GM18499 (cell line): ENCODE results near the gene COX7A2L.
"Not testable (repeated sequence)": the region's sequence is repeated elsewhere in the genome, so short reads cannot be mapped to it uniquely, and the experiment has no call there.

Source experiments
- ATAC-seq: cut with Tn5 transposase; IDR thresholded peaks from one replicate; pipeline ENCODE4 v1.9.1; 2021; ENCODE audit warnings: moderate number of reproducible peaks; ENCODE audit not compliant: insufficient read depth, unreplicated experiment

The COX7A2L gene, protein sequence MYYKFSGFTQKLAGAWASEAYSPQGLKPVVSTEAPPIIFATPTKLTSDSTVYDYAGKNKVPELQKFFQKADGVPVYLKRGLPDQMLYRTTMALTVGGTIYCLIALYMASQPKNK

DNA sequence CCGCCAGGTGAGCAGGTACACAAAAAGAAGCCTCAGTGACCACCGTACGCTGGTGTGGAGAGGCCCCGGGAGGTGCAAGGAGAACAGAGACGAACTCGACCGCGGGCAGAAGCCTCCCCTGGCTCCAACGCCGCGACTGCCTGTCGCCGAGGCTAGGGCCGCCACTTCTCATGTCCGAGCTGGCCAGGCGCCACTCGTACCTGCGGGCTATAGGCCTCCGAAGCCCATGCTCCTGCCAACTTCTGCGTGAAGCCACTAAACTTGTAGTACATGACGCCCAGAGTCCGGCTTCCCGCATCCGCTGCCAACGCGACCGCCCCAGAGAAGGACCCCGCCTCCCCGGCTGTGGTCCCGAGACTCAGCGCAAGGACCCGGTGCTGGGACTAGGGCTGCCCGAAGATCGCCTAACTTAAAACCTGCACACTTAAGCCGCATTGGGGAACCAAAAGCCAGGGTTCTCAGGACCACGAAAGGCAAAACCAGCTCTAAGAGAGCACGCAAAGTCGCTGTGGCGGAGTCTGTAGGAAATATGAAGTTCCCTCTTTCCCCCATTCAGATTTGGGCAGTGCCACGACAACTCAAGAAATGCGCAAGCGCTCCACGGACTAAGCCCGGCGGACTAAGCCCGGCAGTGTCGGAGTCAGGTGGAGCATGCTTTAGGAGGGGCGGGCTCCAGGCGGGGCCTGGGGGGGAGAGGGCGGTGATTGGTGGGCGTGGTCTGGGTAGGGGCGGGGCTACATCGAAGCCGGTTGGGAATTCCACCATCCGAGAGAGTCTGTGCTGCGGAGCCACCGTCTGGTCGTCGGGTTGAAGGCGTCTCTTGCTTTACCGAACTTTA is at the start of gene COX7A2L:
COX7A2L (minus strand) TSS at position 328 of the 838 bp plus-strand sequence; CDS start at position 272, 56 bp downstream.
- ATAC-seq = peak; percentile 75

DNA sequence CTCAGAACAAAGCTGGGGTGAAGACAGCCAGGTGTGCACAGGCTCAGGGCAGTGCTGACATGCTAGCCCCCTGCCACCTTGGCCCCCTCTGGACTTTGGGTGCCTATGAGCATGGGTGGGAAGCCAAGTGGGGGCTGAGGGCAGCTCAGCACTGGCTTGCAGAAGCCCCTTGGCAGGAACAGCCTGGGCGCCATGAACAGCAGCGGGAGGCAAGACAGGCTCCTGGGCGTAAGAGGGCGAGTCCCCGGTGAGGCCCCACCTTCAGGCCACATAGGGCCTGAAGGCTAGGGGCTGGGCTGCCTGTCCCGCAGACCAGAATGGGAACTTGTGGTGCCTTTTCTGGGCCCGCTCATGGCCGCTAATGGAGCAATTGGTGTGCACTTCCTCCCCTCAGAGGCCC is 47.0 kb upstream of the COX7A2L start:
- ATAC-seq = no peak

DNA sequence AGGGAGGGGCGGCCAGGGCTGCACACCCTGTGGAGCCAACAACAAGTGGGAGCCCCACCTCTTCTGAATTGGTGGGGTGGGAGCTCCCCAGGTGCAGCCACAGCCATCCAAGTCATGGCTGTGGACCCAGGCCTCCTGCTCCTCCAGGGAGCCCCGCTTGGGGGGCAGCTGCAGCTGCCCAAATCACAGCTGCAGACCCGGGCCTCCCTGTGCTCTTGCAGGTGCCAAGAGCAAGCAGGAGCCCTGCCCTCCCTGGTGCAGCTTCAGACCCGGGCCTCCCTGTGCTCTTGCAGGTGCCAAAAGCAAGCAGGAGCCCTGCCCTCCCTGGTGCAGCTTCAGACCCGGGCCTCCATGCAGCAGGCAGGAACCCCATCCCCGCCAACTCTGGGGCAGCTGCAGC is 46.5 kb upstream of the COX7A2L start:
- no peak for ATAC-seq

DNA sequence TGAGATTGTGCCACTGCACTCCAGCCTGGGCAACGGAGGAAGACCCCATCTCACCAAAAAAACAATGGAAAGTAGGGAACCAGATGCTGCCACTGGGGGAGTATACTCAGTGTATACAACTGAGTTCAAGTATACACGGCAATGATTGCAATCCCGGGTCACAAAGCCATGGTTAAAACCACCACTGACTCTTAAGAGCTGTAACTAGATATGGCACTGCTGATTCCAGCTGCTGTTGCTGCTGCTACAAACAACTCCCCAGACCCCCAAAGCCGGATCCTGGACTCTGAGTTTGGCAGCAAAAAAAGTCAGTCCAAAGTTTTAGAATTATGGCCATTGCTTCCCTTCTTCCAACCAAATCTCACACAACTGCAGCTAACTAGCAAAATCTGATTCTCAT is 43.7 kb upstream of the COX7A2L start:
- no peak for ATAC-seq

DNA sequence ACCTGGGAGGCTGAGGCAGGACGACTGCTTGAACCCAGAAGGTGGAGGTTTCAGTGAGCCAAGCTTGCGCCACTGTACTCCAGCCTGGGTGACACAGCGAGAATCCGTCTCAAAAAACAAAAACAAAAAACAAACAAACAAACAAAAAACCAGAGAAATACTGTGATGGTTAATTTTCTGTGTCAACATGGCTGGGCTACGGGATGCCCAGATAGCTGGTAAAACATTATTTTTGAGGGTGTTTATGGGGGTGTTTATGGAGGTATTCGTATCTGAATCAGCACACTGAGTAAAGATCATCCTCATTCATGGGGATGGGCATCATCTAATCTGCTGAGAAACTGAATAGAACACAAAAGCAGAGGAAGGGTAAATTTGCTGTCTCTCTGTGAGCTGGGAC is 40.8 kb upstream of the COX7A2L start:
- no peak for ATAC-seq

DNA sequence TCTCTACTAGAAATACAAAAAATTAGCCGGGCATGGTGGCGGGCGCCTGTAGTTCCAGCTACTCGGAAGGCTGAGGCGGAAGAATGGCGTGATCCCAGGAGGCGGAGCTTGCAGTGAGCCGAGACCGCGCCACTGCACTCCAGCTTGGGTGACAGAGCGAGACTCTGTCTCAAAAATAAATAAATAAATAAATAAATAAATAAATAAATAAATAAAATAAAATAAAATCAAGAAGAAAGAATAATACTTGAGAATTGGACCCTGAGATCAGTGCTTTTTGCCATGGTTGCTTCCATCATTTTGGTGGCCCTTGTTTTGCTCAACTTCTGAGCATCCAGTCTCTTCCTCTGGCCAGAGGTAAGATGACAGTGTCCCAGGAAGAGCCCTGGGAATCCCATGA is 37.0 kb upstream of the COX7A2L start:
- not testable (repeated sequence) for ATAC-seq

DNA sequence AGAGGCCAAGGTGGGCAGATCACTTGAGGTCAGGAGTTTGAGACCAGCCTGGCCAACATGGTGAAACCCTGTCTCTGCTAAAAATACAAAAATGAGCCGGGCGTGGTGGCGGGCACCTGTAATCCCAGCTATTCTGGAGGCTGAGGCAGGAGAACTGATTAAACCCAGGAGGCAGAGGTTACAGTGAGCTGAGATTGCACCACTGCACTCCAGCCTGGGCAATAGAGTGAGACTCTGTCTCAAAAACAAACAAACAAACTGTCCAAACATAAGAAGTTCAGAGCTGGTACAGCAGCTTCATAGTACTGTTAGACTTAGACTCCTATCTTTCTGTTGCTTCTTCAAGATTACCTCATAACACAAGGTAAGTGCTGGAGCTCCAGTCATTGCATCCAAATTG is 32.3 kb upstream of the COX7A2L start:
- ATAC-seq = not testable (repeated sequence)

DNA sequence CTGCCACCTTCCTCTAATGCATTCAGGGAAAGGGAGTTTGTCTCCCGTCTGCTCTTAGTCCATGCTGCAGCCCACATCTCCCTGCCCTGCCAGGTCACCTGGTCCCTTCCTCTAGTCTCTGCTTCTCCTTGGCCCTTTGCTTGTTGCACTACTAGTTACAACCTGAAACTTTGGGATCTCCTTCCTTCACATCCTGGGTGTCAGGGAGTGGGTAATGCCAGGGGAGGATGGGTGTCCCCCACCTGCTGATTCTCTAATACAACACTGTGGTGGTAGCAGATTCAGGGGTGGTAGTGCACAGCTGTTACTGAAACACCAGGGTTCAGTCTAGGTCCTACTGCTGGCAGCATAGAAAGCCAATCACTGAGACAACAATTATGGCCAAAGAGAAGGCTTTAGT is 31.2 kb upstream of the COX7A2L start:
- ATAC-seq = no peak

DNA sequence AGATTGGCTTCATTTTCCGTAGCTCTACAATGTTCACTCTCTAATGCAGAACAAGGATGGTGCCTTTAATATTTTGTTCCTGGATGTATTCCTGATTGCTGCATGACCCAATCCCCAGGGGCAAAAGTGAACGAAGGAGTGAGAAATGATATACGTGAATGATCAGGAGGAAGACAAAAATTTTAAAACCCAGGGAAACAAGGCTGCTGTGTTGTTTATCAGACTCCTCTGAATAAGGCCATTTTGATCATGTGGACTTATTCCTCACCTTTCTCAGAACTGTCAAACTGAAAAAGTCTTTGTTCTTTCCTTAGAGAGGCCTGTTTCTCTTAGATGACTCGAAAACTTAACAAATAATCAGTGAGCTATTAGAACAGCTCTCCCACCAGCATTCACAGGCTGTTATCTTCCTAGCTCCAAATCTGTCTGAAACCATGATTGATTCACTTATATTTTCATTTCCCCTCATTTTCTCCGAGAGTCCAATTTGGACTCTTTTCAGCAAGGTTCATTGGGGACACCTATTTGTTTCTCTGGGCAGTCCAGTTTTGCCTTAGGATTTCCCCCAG is 29.5 kb upstream of the COX7A2L start:
- ATAC-seq = no peak

DNA sequence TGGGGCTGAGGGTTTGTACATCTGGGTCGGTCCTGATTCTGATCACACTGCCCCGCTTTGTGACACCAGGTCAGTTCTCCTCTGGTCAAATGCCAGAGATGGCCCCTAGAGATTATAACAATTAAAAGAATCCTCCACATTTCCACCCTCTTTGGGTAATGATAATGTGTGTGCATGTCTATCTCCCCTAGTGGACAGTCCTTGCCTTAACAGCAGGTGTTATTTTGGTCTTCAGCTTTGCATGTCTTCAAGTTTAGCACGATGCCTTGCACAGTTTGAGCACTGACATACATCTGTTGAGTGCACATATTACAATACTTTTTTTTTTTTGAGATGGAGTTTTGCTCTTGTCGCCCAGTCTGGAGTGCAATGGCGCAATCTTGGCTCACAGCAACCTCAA is 25.7 kb upstream of the COX7A2L start:
- no peak for ATAC-seq

DNA sequence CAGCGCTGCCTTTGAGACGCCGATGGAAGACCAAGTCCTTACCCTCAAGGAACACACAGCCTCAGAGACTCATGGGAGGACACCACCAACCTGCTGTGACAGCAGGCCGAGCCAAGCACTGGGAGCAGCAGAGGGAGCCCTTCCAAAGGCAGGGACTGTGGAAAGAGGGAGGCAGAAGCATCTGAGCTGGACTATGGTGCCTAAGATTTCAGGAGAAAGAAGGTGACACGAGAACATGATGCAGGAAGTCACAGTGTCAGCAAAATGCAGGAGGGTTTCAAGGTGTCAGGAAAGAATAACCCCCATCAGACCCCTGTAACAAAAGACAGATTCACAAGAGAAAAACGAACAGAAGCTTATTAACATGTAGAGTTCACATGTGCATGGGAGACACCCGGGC is 24.2 kb upstream of the COX7A2L start:
- ATAC-seq = no peak

DNA sequence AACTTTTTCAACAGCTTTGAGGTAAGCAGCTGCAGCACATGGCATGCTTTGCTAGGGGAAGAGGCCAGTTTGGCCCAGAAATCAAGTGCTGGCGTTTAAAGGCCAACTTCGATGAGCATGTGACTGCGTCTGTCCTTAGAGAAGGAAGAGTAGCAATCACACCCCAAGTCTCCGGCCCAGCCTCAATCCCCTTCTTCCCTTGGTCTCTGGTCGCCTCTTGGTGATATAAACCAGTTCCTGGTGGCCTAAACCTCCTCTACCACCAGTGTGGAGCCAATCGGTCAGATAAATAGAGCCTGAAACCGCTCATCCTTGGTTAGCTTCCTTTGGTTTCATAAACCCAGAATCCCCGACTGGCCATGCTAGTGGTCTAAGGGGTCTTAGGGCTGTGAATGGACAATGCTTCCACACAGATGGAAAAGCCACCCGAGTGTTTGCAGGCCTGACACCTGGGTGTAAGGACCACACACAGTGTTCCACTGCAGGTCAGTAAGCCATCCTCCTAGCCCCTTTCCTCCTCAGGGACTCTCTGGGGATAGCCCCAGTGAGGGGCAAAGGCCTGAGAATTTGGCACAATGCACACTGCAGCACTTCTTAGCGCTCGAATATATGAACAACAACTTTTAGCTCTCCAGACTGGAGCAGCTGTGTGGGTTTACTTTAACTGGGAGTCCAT is 23.0 kb upstream of the COX7A2L start:
- no peak for ATAC-seq

DNA sequence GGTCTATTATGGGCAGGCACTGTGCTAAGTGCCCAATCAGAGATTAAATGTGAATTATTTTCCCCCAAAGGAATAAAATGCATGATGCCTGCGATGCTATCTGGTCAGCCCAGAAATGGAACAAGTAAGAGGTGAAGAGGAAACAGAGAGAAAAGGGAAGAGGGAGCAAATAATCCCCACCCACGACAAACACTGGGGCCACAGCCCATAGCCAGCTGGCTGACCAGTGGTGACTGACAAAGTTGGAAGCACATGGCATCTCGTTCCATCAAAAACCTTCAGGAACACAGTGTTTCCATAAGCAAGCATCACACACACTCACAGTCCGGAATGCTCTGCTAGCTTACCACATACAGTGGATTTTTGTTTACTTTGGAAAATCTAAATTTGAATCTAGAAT is 21.1 kb upstream of the COX7A2L start:
- no peak for ATAC-seq

DNA sequence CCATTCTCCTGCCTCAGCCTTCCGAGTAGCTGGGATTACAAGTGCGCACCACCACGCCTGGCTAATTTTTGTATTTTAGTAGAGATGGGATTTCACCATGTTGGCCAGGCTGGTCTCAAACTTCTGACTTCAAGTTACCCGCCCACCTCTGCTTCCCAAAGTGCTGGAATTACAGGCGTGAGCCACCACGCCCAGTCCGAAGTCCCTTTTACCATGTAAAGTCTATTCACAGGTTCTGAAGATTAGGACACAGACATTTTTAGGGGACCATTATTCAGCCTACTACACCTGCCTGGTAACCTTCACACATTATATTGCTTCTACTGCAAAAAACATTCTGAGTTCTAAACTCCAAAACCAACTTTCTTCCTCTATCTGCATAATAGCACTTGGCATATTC is 19.0 kb upstream of the COX7A2L start:
- not testable (repeated sequence) for ATAC-seq

DNA sequence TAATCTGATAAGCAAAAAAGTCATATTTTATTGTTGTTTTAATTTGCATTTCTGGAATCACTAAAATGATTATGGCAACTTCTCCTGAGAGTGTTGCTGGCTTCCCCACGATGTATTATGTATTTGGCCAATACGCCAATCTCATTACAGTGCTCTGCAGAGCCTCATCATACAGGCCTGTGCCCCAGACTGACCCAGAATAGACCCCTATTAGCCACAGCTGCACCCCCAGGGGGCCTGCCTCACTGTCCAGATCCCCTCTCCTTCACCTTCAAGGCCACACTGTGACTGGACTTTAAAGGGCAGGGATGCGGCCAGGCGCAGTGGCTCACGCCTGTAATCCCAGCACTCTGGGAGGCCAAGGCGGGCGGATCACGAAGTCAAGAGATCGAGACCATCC is 17.4 kb upstream of the COX7A2L start:
- ATAC-seq = no peak

DNA sequence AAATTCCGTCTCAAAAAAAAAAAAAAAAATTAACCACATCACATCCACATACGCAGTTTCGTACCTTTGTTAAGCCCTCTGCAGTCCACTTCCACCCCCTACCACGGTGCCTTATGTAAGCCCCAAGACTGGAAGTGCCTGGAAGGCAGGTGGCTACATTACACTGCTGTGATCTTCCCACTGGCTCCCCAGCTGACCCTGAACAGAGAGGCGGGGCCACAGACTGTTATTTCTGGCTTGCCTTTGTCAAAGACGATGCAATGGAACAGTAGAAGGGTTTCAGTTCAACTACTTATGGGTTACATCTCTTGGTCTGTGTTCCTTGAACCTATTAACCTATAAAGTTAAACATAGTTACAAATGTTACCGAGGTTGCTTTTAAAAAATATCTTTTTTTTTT is 15.7 kb upstream of the COX7A2L start:
- ATAC-seq = no peak

DNA sequence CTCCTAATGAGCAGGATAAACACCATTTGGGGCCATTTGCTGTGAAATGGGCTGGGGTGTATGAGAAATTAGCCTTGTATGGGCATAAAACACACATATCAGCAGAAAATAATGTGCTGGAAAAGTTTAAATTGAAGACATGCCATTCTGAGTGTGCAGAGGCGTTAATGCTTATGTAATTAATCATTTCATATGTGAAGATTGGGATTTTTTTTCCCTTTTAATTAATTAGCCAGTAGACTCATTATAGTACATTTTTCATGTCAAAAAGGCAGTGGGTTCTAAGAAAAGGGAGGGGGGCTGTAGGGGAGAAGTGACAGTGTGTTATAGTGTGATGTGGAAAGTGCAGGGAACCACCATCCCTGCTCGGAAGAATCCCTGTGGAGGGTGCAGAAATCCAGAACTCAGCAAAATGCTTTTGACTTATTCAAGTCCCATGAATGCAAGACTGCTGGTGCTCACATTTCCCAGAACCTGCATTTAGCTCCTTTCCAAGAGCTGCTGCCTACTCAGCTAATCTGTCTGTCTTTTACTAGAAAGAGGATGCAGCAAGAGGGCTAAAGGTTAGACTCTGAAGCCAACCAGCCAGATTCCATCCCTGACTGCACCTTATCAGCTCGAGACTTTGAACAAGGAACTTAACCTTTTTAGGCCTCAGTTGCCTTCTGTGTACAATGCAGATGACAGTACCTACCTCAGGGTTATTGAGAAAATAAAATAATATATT is 11.6 kb upstream of the COX7A2L start:
- ATAC-seq = no peak

DNA sequence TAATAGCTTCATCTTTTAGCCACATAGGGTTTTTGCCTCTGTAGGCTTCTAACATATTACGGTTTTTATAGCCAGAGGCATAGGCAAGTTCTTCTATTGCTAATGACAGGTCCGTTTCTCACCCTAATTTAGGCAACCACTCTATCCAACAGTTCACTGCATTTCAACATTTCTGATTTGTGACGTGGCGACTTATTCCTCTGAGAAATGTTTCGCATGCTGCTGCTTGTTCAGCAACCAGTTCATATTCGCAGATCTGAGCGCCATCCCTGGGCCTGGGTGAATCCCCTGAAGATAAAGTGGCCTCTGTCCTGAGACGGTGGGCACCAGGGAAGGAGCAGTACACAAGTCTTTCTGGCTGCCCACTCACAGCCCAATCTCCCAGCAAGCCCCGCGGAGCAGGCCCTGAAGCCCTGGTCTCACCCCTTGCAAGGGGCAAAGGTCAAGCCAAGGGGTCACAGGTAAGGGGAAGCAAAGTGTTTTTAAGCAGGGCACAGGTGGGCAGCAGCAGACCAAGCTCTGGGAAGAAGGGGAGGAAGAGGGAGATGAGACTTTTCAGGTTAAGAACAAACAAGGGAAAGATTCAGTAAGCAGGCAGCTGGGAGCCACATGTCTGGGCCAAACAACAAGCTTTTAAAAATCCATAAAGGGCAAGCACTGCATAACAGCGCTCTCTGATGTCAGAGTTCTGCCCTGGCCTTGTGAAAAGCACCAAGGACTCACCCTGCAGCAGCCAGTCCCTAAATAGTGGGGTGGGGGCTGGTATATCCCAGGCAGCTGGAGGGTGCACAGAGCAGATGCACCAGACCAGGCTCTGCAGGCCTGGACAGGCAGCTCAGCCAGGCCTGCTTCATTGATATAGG is 10.8 kb upstream of the COX7A2L start:
- ATAC-seq = no peak

DNA sequence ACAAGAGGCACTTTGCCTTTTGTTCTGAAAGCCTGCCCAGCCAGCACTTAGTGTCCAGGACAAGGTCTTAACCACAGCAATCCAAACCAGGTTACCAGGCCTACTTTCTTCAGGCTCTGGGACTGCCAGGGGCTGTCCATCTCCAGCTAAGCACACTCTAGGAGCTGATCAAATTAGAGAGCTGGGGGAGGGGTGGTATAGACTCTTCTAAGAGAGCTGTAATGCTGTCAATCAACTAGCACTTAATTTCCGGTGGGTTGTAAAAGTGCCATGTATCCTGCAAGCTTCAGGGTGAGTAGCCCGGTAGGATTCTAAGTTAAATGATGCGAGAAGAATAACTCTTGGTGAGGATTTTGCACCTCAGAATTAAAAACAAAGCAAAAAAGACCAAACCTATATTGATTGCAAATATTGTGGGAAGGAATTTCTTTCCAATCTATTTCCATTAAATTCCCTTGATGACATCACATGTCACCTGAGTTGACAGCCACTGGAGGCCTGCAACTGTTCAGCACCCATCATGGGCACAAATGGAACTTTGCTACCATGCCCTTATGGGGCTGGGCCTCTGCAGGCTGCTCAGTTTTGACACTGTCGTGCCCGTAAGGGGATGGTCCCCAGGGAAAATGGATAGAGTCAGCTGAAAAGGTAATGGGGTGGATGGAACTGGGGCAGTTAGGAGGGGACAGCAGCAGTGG is 8.7 kb upstream of the COX7A2L start:
- no peak for ATAC-seq
